AG04450 (cell line): Measurements from ENCODE around the gene PRPF38A. TPM values are rescaled to one million over a fixed set of nuclear protein-coding genes. Genes with fewer than 3 reads are reported as not detected.

Experiments used
- CTCF ChIA-PET: fragments of 300-600, 350-600 bp; formaldehyde crosslinking; extraction: SDS; loops from one replicate; lab custom pipeline; 2022; ENCODE audit warnings: antibody characterized with exemption, inconsistent platforms; lab: Charles Lee
- POLR2A ChIA-PET: fragments of 350-600 bp; formaldehyde crosslinking; extraction: SDS; loops from one replicate; lab custom pipeline; 2021; ENCODE audit warnings: antibody characterized with exemption, inconsistent platforms; lab: Yijun Ruan, JAX
- DNase-seq: peaks from one replicate; pipeline ENCODE4 v3.0.0-alpha.2; 2011; ENCODE audit warnings: low read depth, low spot score
- H3K27ac ChIP-seq: one replicate; pipeline ENCODE4 v1.5.1; 2012; ENCODE audit warnings: low read depth, low read length, control low read depth
- H3K27me3 ChIP-seq: one replicate; pipeline ENCODE4 v1.6.0; 2012; ENCODE audit warnings: low read length; ENCODE audit not compliant: control insufficient read depth, insufficient read depth
- H3K4me3 ChIP-seq: 2 replicates; pipeline ENCODE4 v1.5.1; 2011; ENCODE audit warnings: mild to moderate bottlenecking, low read depth, low read length, control low read depth
- H3K9me3 ChIP-seq: 2 replicates; pipeline ENCODE4 v1.5.1; 2012; ENCODE audit warnings: low read length; ENCODE audit not compliant: control insufficient read depth, insufficient read depth
- polyA plus RNA-seq: library from polyadenylated mRNA; depleted of rRNA; stranded (reverse); fragments of >200 nt; gene quantifications from 2 replicates; pipeline ENCODE4 v1.2.3, GENCODE V29; 2011
- TF ChIP-seq, protein P1 (sequence below): IDR thresholded peaks from 2 replicates; pipeline ENCODE4 v1.5.1; 2011; ENCODE audit warnings: low read depth, low read length, control low read depth, inconsistent platforms

Gene PRPF38A
- polyA plus RNA-seq, 1 experiment = 26.7 TPM

DNA sequence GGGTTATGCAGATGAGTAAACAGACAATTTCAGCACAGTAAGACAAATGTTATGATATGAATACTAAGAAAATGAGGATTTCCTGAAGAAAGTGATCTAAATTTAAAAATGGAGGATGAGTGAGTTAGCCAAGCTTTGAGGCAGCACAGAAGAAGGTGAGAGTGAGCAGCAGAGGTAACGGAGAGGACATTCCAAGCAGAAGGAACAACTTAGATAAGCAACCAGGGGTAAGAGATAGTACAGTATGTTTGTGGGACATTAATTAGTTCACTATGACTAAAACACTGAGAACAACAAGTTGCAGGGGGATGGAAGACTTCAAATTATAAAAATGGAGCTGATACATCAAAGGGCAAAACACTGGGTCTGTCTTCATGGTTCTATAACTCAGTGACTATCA lies 22.8 kb downstream of the PRPF38A start:
- no peak overlapping the region for H3K27ac ChIP-seq
- DNase-seq = no peak
- H3K27me3 ChIP-seq = no peaks in the 10 kb centered on the region
- TF ChIP-seq, protein P1, sequence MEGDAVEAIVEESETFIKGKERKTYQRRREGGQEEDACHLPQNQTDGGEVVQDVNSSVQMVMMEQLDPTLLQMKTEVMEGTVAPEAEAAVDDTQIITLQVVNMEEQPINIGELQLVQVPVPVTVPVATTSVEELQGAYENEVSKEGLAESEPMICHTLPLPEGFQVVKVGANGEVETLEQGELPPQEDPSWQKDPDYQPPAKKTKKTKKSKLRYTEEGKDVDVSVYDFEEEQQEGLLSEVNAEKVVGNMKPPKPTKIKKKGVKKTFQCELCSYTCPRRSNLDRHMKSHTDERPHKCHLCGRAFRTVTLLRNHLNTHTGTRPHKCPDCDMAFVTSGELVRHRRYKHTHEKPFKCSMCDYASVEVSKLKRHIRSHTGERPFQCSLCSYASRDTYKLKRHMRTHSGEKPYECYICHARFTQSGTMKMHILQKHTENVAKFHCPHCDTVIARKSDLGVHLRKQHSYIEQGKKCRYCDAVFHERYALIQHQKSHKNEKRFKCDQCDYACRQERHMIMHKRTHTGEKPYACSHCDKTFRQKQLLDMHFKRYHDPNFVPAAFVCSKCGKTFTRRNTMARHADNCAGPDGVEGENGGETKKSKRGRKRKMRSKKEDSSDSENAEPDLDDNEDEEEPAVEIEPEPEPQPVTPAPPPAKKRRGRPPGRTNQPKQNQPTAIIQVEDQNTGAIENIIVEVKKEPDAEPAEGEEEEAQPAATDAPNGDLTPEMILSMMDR = no peak
- H3K4me3 ChIP-seq = no peak overlapping the region
- H3K9me3 ChIP-seq = no peaks in the 10 kb centered on the region
- ChIA-PET CTCF (interaction anchor here (0.6 to 1.8 kb wide), 2 partner anchors 259 to 495 kb away, joined by 5 to 12 read pairs; no protein-coding TSS in a partner anchor), POLR2A (interaction anchor here (0.5 kb wide), 1 partner anchor 315 kb away, joined by 3 read pairs; no protein-coding TSS in a partner anchor)

DNA sequence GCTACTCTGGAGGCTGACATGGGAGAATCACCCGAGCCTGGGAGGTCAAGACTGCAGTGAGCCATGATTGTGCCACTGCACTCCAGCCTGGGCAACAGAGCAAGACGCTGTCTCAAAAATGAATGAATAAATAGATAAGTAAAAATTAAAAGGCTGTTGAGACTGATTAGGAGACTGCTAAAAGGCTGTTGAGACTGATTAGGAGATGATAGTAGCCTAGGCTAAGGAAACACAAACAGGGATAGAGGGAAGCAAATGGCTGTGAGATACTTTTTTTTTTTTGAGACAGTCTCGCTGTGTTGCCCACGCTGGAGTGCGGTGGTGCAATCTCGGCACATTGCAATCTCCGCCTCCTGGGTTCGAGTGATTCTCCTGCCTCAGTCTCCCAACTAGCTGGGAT lies 28.4 kb downstream of the PRPF38A start:
- H3K9me3 ChIP-seq = no peaks in the 10 kb centered on the region
- H3K4me3 ChIP-seq = no peak overlapping the region
- POLR2A ChIA-PET = no interaction called here
- CTCF ChIA-PET = interaction anchor here (0.6 kb wide), 1 partner anchor 90 kb away, joined by 6 read pairs; no protein-coding TSS in a partner anchor
- H3K27me3 ChIP-seq = no peaks in the 10 kb centered on the region
- H3K27ac ChIP-seq = no peak overlapping the region
- TF ChIP-seq, protein P1 = no peak
- DNase-seq = no peak

DNA sequence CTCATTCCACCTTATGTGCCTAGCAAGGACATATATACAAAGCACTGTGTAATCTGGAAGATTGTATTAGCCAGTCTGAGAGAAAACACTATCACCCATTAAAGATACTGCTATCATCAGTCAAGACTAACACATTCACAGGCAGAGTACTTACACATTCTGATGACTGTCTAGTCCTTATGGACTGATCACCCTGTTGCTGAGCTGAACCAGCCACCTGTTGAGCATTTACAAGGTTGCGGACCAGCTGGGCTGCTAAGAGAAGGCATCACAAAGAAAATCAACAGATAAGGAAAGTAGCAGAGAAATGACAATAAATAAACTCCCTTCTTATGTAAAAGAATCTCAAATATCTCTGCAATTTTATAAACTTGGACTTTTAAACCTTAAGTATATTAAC lies 30.8 kb downstream of the PRPF38A start:
- CTCF ChIA-PET = no interaction called here
- TF ChIP-seq, protein P1 = no peak
- POLR2A ChIA-PET = no interaction called here

DNA sequence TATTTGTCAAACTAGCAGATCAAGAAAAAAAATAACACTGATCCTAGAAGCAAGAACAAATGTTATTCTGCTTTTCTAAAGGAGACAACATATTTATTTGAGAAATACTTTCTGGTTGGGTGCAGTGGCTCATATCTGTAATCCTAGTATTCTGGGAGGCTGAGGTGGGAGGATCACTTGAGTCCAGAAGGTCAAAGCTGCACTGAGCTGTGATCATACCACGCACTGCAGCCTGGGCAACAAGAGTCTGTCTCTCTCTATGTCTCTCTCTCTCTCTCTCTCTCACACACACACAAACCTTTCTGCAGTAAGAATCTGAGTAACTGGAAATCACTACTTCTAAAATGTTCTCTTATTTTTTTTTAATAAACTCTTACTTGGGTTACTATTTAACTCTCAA lies 31.2 kb downstream of the PRPF38A start:
- Histone ChIP-seq H3K9me3 (no peaks in the 10 kb centered on the region), H3K27ac (no peak overlapping the region), H3K27me3 (no peaks in the 10 kb centered on the region), H3K4me3 (no peak overlapping the region)
- POLR2A ChIA-PET = no interaction called here
- no peak for DNase-seq
- CTCF ChIA-PET = no interaction called here
- TF ChIP-seq, protein P1 = no peak

More for the DNA sequence above, 30.8 kb downstream of the PRPF38A start:
- Histone ChIP-seq H3K9me3 (no peaks in the 10 kb centered on the region), H3K27ac (no peak overlapping the region), H3K4me3 (no peak overlapping the region), H3K27me3 (no peaks in the 10 kb centered on the region)
- DNase-seq = no peak

DNA sequence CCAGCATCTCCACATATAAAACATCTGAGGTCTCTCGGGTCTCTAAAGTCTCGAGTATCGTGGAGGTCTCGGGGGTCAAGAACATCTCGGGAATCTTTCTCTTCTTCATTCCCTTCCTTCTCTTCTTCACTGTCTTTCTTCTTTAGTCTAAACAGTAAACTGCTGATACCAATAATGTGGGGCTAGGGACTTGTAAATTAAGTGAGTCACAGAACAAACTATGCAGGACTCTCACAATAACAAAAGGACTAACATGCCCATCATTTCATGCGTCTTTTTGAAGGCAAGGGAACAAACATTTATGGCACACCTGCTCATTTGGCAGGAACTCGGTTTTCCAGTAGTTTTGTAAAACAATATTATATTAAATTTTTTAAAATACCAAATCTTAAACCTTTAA lies 32.4 kb downstream of the PRPF38A start:
- ChIA-PET POLR2A (no interaction called here), CTCF (no interaction called here)
- no peak overlapping the region for H3K27ac ChIP-seq
- no peak for DNase-seq
- no peaks in the 10 kb centered on the region for H3K27me3 ChIP-seq
- TF ChIP-seq, protein P1 = no peak
- H3K9me3 ChIP-seq = no peaks in the 10 kb centered on the region
- no peak overlapping the region for H3K4me3 ChIP-seq
